HEK293T (cell line): Measurements from ENCODE around the gene DCBLD1.

Experiments used
- ARNT ChIP-seq: fragments of 450-650 bp; IDR thresholded peaks from 2 replicates; pipeline ENCODE4 v1.6.1; 2017; ENCODE audit warnings: mild to moderate bottlenecking
- BHLHE40 ChIP-seq: fragments of 450-650 bp; IDR thresholded peaks from 2 replicates; pipeline ENCODE4 v1.6.1; 2016; ENCODE audit warnings: mild to moderate bottlenecking, moderate library complexity, borderline replicate concordance
- CTBP1 ChIP-seq: fragments of 450-650 bp; IDR thresholded peaks from 2 replicates; pipeline ENCODE4 v1.6.1; 2016; ENCODE audit warnings: borderline replicate concordance
- ELF4 ChIP-seq: fragments of 450-650 bp; IDR thresholded peaks from 2 replicates; pipeline ENCODE4 v1.6.1; 2017; ENCODE audit warnings: antibody characterized with exemption
- FOXM1 ChIP-seq: fragments of 450-650 bp; IDR thresholded peaks from 2 replicates; pipeline ENCODE4 v1.6.1; 2017; ENCODE audit warnings: mild to moderate bottlenecking, borderline replicate concordance
- HDGF ChIP-seq: fragments of 450-650 bp; IDR thresholded peaks from 2 replicates; pipeline ENCODE4 v1.6.1; 2017; ENCODE audit warnings: antibody characterized with exemption, borderline replicate concordance
- SP1 ChIP-seq: fragments of 450-650 bp; IDR thresholded peaks from 2 replicates; pipeline ENCODE4 v1.6.1; 2017
- TARDBP ChIP-seq: fragments of 450-650 bp; IDR thresholded peaks from 2 replicates; pipeline ENCODE4 v1.6.1; 2016
- ZNF384 ChIP-seq: fragments of 450-650 bp; IDR thresholded peaks from 2 replicates; pipeline ENCODE4 v1.6.1; 2016

DNA sequence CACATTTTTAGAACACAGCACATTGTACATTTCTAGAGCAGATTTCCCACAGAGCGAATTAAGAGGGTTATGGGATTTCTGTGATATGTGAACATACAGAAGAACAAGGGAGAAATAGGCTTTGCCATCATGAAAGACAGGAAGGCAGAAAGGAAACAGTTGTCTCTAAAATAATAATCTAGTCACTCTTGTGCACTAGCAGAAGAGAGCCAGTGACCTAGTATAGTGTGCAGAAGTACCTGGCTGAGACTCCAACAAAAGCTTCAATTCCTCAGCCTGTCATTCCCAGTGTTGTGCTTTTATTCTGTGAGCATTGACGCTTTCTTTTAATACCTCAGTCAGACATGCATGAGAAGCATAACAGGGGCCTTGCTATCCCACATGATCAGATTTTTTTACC lies 17.8 kb upstream of the DCBLD1 start:
- TF ChIP-seq ELF4: no peak
- no peak for TF ChIP-seq SP1
- TF ChIP-seq TARDBP: no peak
- TF ChIP-seq BHLHE40: no peak
- no peak for TF ChIP-seq HDGF
- no peak for TF ChIP-seq CTBP1
- no peak for TF ChIP-seq ZNF384
- no peak for TF ChIP-seq FOXM1
- no peak for TF ChIP-seq ARNT
